ENCODE results near the gene RHOU.
"Not testable (repeated sequence)": the region's sequence is repeated elsewhere in the genome, so short reads cannot be mapped to it uniquely, and the experiment has no call there.

The RHOU gene

GRCh38 chr1:228758447-228758846 lies 23.2 kb downstream of the RHOU start:
- no peak for DNase-seq (ENCODE audit: low read depth in 2 of 2)

GRCh38 chr1:228760979-228761378 lies 25.7 kb downstream of the RHOU start:
- DNase-seq (ENCODE audit: low read depth in 2 of 2): no peak

- no peak for DNase-seq (ENCODE audit: low read depth in 2 of 2)
These were observed 28.3 kb downstream of the RHOU start for GRCh38 chr1:228763561-228763960.

GRCh38 chr1:228765168-228765946 lies 30.1 kb downstream of the RHOU start:
- peak in 1 of 2 donors; percentile 14 for DNase-seq (ENCODE audit: low read depth in 2 of 2)

GRCh38 chr1:228766788-228767187 lies 31.5 kb downstream of the RHOU start:
- no peak for DNase-seq (ENCODE audit: low read depth in 2 of 2)

GRCh38 chr1:228767636-228768354 lies 32.5 kb downstream of the RHOU start:
- no peak for DNase-seq (ENCODE audit: low read depth in 2 of 2)

- no peak for DNase-seq (ENCODE audit: low read depth in 2 of 2)
These were observed 33.2 kb downstream of the RHOU start for GRCh38 chr1:228768355-228769000.

GRCh38 chr1:228770779-228771223 lies 35.5 kb downstream of the RHOU start:
- no peak for DNase-seq (ENCODE audit: low read depth in 2 of 2)

- DNase-seq (ENCODE audit: low read depth in 2 of 2): no peak
These were observed 37.4 kb downstream of the RHOU start for GRCh38 chr1:228772516-228773212.

GRCh38 chr1:228775946-228776345 lies 40.7 kb downstream of the RHOU start:
- DNase-seq (ENCODE audit: low read depth in 2 of 2): not testable (repeated sequence)

GRCh38 chr1:228776449-228776848 lies 41.2 kb downstream of the RHOU start:
- DNase-seq (ENCODE audit: low read depth in 2 of 2): no peak

GRCh38 chr1:228777236-228777635 lies 42.0 kb downstream of the RHOU start:
- no peak for DNase-seq (ENCODE audit: low read depth in 2 of 2)

GRCh38 chr1:228778026-228778425 lies 42.7 kb downstream of the RHOU start:
- DNase-seq (ENCODE audit: low read depth in 2 of 2): no peak

GRCh38 chr1:228778466-228778865 lies 43.2 kb downstream of the RHOU start:
- no peak for DNase-seq (ENCODE audit: low read depth in 2 of 2)

GRCh38 chr1:228778961-228779360 lies 43.7 kb downstream of the RHOU start:
- DNase-seq (ENCODE audit: low read depth in 2 of 2): no peak

GRCh38 chr1:228781161-228781808 lies 46.0 kb downstream of the RHOU start:
- DNase-seq (ENCODE audit: low read depth in 2 of 2): no peak

- DNase-seq (ENCODE audit: low read depth in 2 of 2): no peak
These were observed 46.8 kb downstream of the RHOU start for GRCh38 chr1:228781809-228782661.

- DNase-seq (ENCODE audit: low read depth in 2 of 2): no peak
These were observed 47.6 kb downstream of the RHOU start for GRCh38 chr1:228782662-228783417.

- no peak for DNase-seq (ENCODE audit: low read depth in 2 of 2)
These were observed 48.2 kb downstream of the RHOU start for GRCh38 chr1:228783418-228784040.
